Osteocyte (in vitro differentiated cells): ENCODE measurements around the gene CELF3. TPM values are rescaled to one million over a fixed set of nuclear protein-coding genes. Genes with fewer than 3 reads are reported as not detected.
A peak's percentile ranks its signal among the peaks of the same experiment; 100 is the strongest.

Experiments
- DNase-seq: peaks from one replicate; pipeline ENCODE4 v3.0.0; 2021; ENCODE audit warnings: mixed read lengths; ENCODE audit not compliant: unreplicated experiment; ENCODE audit errors: extremely low spot score
- H3K27ac Mint-ChIP-seq: one replicate; pipeline ENCODE4 v1.8.0; 2021; ENCODE audit warnings: mild to moderate bottlenecking, mixed read lengths; ENCODE audit not compliant: unreplicated experiment
- H3K27me3 Mint-ChIP-seq: one replicate; pipeline ENCODE4 v1.8.0; 2021; ENCODE audit warnings: mixed read lengths; ENCODE audit not compliant: unreplicated experiment
- H3K36me3 Mint-ChIP-seq: one replicate; pipeline ENCODE4 v1.8.0; 2021; ENCODE audit warnings: mixed read lengths; ENCODE audit not compliant: unreplicated experiment
- H3K4me1 Mint-ChIP-seq: one replicate; pipeline ENCODE4 v1.8.0; 2021; ENCODE audit warnings: mixed read lengths; ENCODE audit not compliant: unreplicated experiment
- H3K4me3 Mint-ChIP-seq: one replicate; pipeline ENCODE4 v1.8.0; 2021; ENCODE audit warnings: mild to moderate bottlenecking, moderate library complexity, mixed read lengths; ENCODE audit not compliant: unreplicated experiment
- H3K9me3 Mint-ChIP-seq: one replicate; pipeline ENCODE4 v1.8.0; 2021; ENCODE audit warnings: mixed read lengths; ENCODE audit not compliant: unreplicated experiment
- total RNA-seq: library from RNA; stranded (reverse); gene quantifications from 2 replicates; pipeline ENCODE4 v1.2.1, GENCODE V29; 2021
- TF ChIP-seq, protein P1 (sequence below): fragments of 200-600 bp; sonication (generic); IDR thresholded peaks from 2 replicates; pipeline ENCODE4 v1.5.0; 2021; ENCODE audit warnings: antibody characterized with exemption, mild to moderate bottlenecking, moderate library complexity

CELF3 gene
- total RNA-seq, 1 donor from 2014 or later: not detected

DNA sequence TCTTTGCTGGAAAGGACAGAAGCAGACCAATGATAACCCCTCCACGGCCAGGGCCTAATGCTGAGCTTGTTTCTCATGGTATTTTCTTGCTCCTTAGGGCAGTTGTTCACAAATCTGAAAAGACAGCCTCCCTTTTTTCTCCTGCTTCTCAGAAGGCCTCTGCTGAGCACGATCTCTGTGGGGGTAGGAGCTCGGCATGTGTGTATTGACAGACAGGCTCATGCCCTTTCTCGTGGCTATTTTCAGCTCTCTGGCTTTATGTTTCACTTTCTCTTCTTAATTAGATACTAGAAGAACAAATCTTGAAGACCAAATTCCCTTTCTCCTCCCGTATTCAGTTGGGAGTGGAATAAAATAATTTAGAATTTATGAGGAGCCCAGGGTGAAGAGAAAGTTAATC lies 4.0 kb upstream of the CELF3 start:
- Mint-ChIP-seq H3K9me3 (no peaks in the 10 kb centered on the region), H3K36me3 (peaks cover 2% of the 10 kb centered on the region), H3K27me3 (peaks cover 62% of the 10 kb centered on the region), H3K27ac (peak overlapping the region; percentile 62), H3K4me1 (peaks cover 34% of the 10 kb centered on the region), H3K4me3 (peak overlapping the region; percentile 71)
- TF ChIP-seq, protein P1, sequence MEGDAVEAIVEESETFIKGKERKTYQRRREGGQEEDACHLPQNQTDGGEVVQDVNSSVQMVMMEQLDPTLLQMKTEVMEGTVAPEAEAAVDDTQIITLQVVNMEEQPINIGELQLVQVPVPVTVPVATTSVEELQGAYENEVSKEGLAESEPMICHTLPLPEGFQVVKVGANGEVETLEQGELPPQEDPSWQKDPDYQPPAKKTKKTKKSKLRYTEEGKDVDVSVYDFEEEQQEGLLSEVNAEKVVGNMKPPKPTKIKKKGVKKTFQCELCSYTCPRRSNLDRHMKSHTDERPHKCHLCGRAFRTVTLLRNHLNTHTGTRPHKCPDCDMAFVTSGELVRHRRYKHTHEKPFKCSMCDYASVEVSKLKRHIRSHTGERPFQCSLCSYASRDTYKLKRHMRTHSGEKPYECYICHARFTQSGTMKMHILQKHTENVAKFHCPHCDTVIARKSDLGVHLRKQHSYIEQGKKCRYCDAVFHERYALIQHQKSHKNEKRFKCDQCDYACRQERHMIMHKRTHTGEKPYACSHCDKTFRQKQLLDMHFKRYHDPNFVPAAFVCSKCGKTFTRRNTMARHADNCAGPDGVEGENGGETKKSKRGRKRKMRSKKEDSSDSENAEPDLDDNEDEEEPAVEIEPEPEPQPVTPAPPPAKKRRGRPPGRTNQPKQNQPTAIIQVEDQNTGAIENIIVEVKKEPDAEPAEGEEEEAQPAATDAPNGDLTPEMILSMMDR: no peak
- DNase-seq: no peak

GRCh38 chr1:151720125-151720524 lies 3.5 kb upstream of the CELF3 start:
- Mint-ChIP-seq H3K27ac (peak overlapping the region; percentile 62), H3K27me3 (peaks cover 65% of the 10 kb centered on the region), H3K9me3 (no peaks in the 10 kb centered on the region)

GRCh38 chr1:151718666-151719065 lies 2.1 kb upstream of the CELF3 start:
- Mint-ChIP-seq H3K27ac (no peak overlapping the region), H3K27me3 (peaks cover 68% of the 10 kb centered on the region), H3K36me3 (peaks cover 2% of the 10 kb centered on the region), H3K4me3 (no peak overlapping the region), H3K4me1 (peaks cover 34% of the 10 kb centered on the region), H3K9me3 (no peaks in the 10 kb centered on the region)
- no peak for DNase-seq
- TF ChIP-seq, protein P1: no peak

More at GRCh38 chr1:151720125-151720524, 3.5 kb upstream of the CELF3 start:
- TF ChIP-seq, protein P1: no peak
- Mint-ChIP-seq H3K36me3 (peaks cover 2% of the 10 kb centered on the region), H3K4me1 (peaks cover 34% of the 10 kb centered on the region), H3K4me3 (no peak overlapping the region)
- DNase-seq: no peak

DNA sequence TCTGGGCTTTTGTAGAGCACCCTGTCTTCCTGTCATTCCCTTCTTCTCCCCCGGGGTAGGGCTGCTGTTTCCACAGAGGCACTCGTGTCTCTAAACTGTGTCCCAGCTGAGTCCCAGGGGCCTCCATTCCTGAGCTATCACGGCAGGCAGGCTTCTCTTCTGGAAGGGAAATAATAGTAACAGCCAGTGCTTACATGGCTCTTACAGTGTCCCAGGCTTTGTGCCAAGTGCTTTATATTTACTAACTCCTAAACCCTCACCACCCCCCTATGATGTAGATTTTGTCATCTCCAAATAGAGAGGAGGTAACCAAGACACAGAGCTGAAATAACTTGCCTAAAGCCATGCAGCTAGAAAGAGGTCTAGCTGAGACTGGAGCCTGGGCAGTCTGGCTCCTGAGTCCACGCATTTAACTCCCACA lies 1.4 kb upstream of the CELF3 start:
- H3K9me3 Mint-ChIP-seq: no peaks in the 10 kb centered on the region
- no peak overlapping the region for H3K27ac Mint-ChIP-seq
- peaks cover 2% of the 10 kb centered on the region for H3K36me3 Mint-ChIP-seq
- peaks cover 34% of the 10 kb centered on the region for H3K4me1 Mint-ChIP-seq
- TF ChIP-seq, protein P1: no peak
- DNase-seq: no peak
- H3K27me3 Mint-ChIP-seq: peaks cover 65% of the 10 kb centered on the region
- H3K4me3 Mint-ChIP-seq: no peak overlapping the region

GRCh38 chr1:151716405-151716762 lies 219 bp downstream of the CELF3 start:
- no peak overlapping the region for H3K4me3 Mint-ChIP-seq
- no peak for DNase-seq
- peaks cover 60% of the 10 kb centered on the region for H3K27me3 Mint-ChIP-seq
- no peaks in the 10 kb centered on the region for H3K9me3 Mint-ChIP-seq
- no peak overlapping the region for H3K27ac Mint-ChIP-seq
- TF ChIP-seq, protein P1: no peak
- peaks cover 2% of the 10 kb centered on the region for H3K36me3 Mint-ChIP-seq
- peaks cover 26% of the 10 kb centered on the region for H3K4me1 Mint-ChIP-seq
